ENCODE data around the gene SLC9A9.

DNA sequence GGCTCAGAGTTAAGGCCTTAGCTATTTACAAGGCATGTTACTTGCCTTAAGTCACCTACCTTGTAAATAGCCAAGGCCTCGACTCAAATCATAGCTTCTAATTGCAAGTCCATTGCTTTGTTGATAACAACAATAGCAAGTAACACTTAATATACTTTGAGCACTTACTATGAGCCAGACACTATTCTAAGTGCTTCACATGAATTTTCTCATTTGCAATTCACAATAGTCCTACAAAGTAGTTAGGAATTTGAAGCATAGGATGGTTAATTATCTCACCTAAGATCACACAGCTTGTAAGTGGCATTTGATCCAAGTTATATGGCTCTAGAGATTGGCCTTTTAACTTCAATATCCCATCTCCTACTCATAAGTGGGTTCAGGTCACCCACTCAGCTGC, 28.4 kb downstream of the SLC9A9 start:
- no peak for TF ChIP-seq POLR2AphosphoS5 (IDR thresholded peaks at IDR 0.05; ENCODE audit: low read depth, low read length)
- no peak for TF ChIP-seq POLR2A (IDR thresholded peaks at IDR 0.05; ENCODE audit: control extremely low read depth in 1 of 2, low read depth in 2 of 2, low read length in 2 of 2)
- no peak for TF ChIP-seq CTCF (IDR thresholded peaks at IDR 0.05; ENCODE audit: control extremely low read depth in 1 of 3, insufficient read depth in 1 of 3, low read depth in 1 of 3, low read length in 3 of 3)
- no peak for TF ChIP-seq KDM1A (IDR thresholded peaks at IDR 0.05; ENCODE audit: borderline replicate concordance, low read length)
- no peak for TF ChIP-seq ASH2L (IDR thresholded peaks at IDR 0.05; ENCODE audit: low read length)
